Calu3 (cell line): ENCODE data around the gene SESN3. TPM values are rescaled to one million over a fixed set of nuclear protein-coding genes. Genes with fewer than 3 reads are reported as not detected.
A peak's percentile ranks its signal among the peaks of the same experiment; 100 is the strongest.

Source experiments
- Bru-seq: library from RNA; stranded (reverse); fragments of 400-500 nt; gene quantifications from one replicate; lab custom pipeline; 2021; lab: Mats Ljungman, UMichigan
- BruChase-seq, 2 experiments: library from RNA; stranded (reverse); fragments of 400-500 nt; gene quantifications; one replicate each; lab custom pipeline; 2021; lab: Mats Ljungman, UMichigan
- BruUV-seq: library from RNA; stranded (reverse); fragments of 400-500 nt; replicated peaks from 2 replicates; lab custom pipeline; 2021; lab: Mats Ljungman, UMichigan
- CTCF ChIA-PET: fragments of 300-600 bp; sonication (Branson Sonifier 250); formaldehyde crosslinking; loops from one replicate; lab custom pipeline; 2022; ENCODE audit warnings: antibody characterized with exemption; lab: Charles Lee
- DNase-seq: peaks from one replicate; pipeline ENCODE4 v3.0.0; 2022
- H3K27ac Mint-ChIP-seq: one replicate; pipeline ENCODE4 v1.8.0; 2022; ENCODE audit warnings: mixed read lengths; ENCODE audit not compliant: unreplicated experiment
- H3K27me3 Mint-ChIP-seq: one replicate; pipeline ENCODE4 v1.8.0; 2022; ENCODE audit warnings: mixed read lengths; ENCODE audit not compliant: unreplicated experiment
- H3K36me3 Mint-ChIP-seq: one replicate; pipeline ENCODE4 v1.8.0; 2022; ENCODE audit warnings: mild to moderate bottlenecking, moderate library complexity, mixed read lengths; ENCODE audit not compliant: insufficient read depth, unreplicated experiment
- H3K4me1 Mint-ChIP-seq: one replicate; pipeline ENCODE4 v1.8.0; 2022; ENCODE audit warnings: mild to moderate bottlenecking, low read depth, mixed read lengths; ENCODE audit not compliant: unreplicated experiment
- H3K4me3 Mint-ChIP-seq: one replicate; pipeline ENCODE4 v1.8.0; 2022; ENCODE audit warnings: mild to moderate bottlenecking, low read depth, moderate library complexity, mixed read lengths; ENCODE audit not compliant: unreplicated experiment
- H3K9me3 Mint-ChIP-seq: one replicate; pipeline ENCODE4 v1.8.0; 2022; ENCODE audit warnings: low read depth, mixed read lengths; ENCODE audit not compliant: unreplicated experiment
- intact Hi-C: fragments of 100-400 bp; cut with micrococcal nuclease; formaldehyde crosslinking; loops from one replicate; pipeline ENCODE4 v1.10.0; 2022; ENCODE audit not compliant: unreplicated experiment
- long read RNA-seq: library from polyadenylated mRNA; stranded (forward); transcript quantifications from one replicate; pipeline ENCODE4 v2.0.0, GENCODE V29; 2022
- total RNA-seq: library from RNA; stranded (reverse); gene quantifications from 2 replicates; pipeline ENCODE4 v1.2.3, GENCODE V29; 2022
- TF ChIP-seq, protein P1 (sequence below): fragments of 200-600 bp; IDR thresholded peaks from one replicate; pipeline ENCODE4 v1.8.0; 2022; ENCODE audit warnings: antibody characterized with exemption; ENCODE audit not compliant: unreplicated experiment

Gene SESN3, protein sequence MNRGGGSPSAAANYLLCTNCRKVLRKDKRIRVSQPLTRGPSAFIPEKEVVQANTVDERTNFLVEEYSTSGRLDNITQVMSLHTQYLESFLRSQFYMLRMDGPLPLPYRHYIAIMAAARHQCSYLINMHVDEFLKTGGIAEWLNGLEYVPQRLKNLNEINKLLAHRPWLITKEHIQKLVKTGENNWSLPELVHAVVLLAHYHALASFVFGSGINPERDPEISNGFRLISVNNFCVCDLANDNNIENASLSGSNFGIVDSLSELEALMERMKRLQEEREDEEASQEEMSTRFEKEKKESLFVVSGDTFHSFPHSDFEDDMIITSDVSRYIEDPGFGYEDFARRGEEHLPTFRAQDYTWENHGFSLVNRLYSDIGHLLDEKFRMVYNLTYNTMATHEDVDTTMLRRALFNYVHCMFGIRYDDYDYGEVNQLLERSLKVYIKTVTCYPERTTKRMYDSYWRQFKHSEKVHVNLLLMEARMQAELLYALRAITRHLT
- total RNA-seq = 5.6 and 6.0 TPM in 2 replicates
- Bru-seq, nascent RNA = percentile 48 among the genes with signal in this experiment
- BruChase-seq, experiment 1, labeled RNA remaining after a 6-hour chase = percentile 62 among the genes with signal in this experiment
- percentile 58 among the genes with signal in this experiment for BruChase-seq, experiment 2, labeled RNA remaining after a 2-hour chase
- long read RNA-seq, partial matches to known transcripts = 0 of 1 reads
- long read RNA-seq, other reads (novel, unspliced or antisense) = 1 of 1 reads

DNA sequence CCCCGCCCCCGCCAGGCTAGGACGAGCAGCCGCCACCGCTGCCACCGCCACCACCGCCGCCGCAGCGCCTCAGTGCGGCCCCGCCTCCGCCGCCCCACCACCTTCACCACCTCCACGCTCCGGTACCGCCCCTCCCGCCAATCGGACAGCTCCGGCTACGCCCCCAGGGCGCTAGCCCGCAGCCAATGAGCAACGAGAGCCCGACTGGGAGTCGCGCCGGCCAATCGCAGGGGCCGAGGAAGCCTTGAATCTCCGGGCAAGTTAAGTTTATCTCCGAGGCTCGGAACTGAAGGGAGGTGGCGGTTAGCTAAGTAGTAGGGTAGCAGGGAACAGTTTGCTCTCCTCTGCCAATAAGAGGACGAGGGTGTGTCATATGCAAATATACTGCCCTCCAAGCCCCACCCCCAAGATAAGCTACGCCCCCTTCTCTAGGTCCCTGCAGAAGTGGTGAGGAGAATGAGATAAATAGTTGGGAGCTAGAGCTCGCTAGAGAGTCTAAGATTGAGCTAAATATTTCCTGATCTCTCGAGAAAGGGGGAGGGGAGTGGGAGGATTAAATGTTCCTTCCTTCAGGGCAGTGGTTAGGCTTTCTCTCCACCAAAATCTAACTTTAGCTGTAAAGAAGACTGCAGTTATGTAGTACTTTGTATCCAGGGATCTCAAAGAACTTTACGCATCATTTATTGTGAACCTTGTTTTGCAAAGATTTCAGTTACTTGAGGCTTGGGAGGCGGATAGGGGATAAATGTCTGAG, at the start of gene SESN3:
TSS of gene SESN3 (minus strand) at position 76 of the 754 bp plus-strand sequence. CDS start 342 bp downstream, outside the sequence.
- intact Hi-C loops = loop anchor here (10.0 kb wide), 2 partner anchors 223 to 453 kb away; no protein-coding TSS in a partner anchor
- peak; percentile 96 for DNase-seq
- TF ChIP-seq, protein P1, sequence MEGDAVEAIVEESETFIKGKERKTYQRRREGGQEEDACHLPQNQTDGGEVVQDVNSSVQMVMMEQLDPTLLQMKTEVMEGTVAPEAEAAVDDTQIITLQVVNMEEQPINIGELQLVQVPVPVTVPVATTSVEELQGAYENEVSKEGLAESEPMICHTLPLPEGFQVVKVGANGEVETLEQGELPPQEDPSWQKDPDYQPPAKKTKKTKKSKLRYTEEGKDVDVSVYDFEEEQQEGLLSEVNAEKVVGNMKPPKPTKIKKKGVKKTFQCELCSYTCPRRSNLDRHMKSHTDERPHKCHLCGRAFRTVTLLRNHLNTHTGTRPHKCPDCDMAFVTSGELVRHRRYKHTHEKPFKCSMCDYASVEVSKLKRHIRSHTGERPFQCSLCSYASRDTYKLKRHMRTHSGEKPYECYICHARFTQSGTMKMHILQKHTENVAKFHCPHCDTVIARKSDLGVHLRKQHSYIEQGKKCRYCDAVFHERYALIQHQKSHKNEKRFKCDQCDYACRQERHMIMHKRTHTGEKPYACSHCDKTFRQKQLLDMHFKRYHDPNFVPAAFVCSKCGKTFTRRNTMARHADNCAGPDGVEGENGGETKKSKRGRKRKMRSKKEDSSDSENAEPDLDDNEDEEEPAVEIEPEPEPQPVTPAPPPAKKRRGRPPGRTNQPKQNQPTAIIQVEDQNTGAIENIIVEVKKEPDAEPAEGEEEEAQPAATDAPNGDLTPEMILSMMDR = no peak
- BruUV-seq = no TSS peak
- Mint-ChIP-seq H3K4me1 (no peaks in the 10 kb centered on the region), H3K27ac (peak within 1 kb of the TSS; percentile 45), H3K9me3 (no peaks in the 10 kb centered on the region), H3K4me3 (no peak within 1 kb of the TSS), H3K27me3 (no peaks in the 10 kb centered on the region), H3K36me3 (peaks cover 7% of the 10 kb centered on the region)
- CTCF ChIA-PET = interaction anchor here (0.7 to 1.1 kb wide), 5 partner anchors 10 to 474 kb away, joined by 3 to 5 read pairs (median 4); no protein-coding TSS in a partner anchor

DNA sequence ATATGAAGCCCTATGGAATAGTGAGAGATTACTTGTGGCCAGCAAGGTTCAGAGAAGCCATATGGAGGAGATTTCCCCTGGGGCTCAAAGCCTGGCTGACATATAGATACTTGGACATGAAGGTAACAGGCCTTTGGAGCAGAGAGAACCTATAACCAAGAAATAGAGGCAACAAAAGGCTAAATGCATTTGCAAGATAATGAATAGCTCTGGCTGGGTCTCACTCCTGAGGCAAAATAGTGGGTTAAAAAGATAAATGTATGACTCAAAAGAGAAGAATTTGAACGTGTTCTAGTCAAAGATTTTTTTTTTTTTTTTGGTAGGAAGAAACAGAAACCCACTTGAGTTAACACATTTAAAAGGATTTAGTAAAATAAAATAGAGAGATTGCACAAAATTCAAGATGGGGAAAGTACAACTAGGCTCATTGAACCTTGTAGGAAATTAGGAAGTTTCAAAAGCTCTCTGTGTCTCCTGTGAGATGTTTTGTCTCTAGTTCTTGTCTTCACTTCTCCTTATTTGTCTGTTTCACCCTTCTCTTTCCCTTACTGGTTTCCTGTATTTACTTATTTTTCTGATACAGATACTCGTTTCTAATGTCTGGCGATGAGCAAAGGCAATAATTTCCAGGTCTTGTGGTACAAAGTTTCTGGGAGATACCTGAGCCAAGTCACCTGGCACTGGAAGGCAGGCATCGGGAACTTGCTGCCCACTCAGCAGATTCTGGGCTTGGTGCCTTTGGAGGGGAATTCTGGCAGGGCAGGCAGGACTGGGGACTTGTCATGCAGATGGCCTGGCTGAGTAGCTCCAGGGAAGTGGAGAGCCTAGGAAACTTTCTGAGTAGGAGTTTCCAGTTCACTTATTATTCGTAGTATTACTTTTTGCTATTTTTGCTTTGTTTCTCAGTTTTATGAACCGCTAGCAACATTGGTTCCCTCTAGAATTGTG, 49.2 kb upstream of the SESN3 start:
- Mint-ChIP-seq H3K36me3 (no peaks in the 10 kb centered on the region), H3K27ac (no peak overlapping the region), H3K9me3 (no peaks in the 10 kb centered on the region), H3K4me3 (no peak overlapping the region), H3K4me1 (peaks cover 9% of the 10 kb centered on the region), H3K27me3 (no peaks in the 10 kb centered on the region)
- BruUV-seq = no TSS peak
- intact Hi-C loops = no loop called here
- no peak for DNase-seq
- CTCF ChIA-PET = no interaction called here
- TF ChIP-seq, protein P1 = no peak

DNA sequence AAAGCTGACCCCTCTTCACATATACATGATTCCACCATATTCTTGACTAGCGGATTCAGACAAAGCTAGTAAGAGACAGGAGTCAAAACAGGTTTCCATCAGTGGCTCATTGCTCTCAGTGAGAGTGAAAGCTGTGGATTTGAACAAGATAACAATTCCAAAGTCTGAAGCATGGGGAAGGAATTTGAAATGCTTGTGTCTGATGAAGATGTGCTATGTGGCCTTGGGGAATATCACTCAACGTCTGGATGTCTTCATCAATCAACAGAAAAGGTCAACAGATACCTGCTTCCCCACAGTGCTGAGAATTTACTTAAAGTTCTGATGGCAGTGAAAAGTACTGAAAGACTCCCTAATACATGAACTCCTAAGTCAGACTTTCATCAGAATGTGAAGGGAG, 46.9 kb upstream of the SESN3 start:
- no peak overlapping the region for H3K27ac Mint-ChIP-seq
- BruUV-seq = no TSS peak
- H3K4me3 Mint-ChIP-seq = no peak overlapping the region
- H3K4me1 Mint-ChIP-seq = peaks cover 9% of the 10 kb centered on the region
- intact Hi-C loops = no loop called here
- no peaks in the 10 kb centered on the region for H3K9me3 Mint-ChIP-seq
- no peaks in the 10 kb centered on the region for H3K36me3 Mint-ChIP-seq
- TF ChIP-seq, protein P1 = no peak
- DNase-seq = no peak
- CTCF ChIA-PET = no interaction called here
- H3K27me3 Mint-ChIP-seq = no peaks in the 10 kb centered on the region
